Measurements from ENCODE around the gene SLC30A9. TPM values are rescaled to one million over a fixed set of nuclear protein-coding genes. Genes with fewer than 3 reads are reported as not detected.

The SLC30A9 gene
- total RNA-seq, 2 donors from 2014 or later = 43.5 to 60.8 TPM

- no peak for TF ChIP-seq CTCF (IDR thresholded peaks at IDR 0.05)
- DNase-seq (ENCODE audit: low spot score) = no peak
- Histone ChIP-seq H3K36me3 (peaks cover 20% of the 10 kb centered on the region), H3K4me1 (no peaks in the 10 kb centered on the region), H3K4me3 (no peak overlapping the region), H3K27me3 (no peaks in the 10 kb centered on the region), H3K9me3 (no peaks in the 10 kb centered on the region), H3K27ac (no peak overlapping the region)
Measured at GRCh38 chr4:42083816-42084215, 93.5 kb downstream of the SLC30A9 start.

DNA sequence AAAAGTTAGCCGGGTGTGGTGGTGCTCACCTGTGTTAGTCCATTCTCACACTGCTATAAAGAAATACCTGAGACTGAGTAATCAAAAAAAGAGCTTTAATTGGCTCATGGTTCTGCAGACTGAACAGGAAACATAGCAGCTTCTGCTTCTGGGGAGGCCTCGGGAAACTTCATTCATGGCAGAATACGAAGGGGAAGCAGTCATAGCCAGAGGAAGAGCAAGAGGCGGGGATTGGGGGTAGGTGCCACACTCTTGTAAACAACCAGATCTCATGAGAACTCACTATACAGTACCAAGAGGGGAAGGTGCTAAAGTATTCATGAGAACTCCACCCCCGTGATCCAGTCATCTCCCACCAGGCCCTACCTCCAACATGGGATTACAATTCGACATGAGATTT is 98.1 kb downstream of the SLC30A9 start:
- H3K36me3 ChIP-seq = peaks cover 17% of the 10 kb centered on the region
- H3K27me3 ChIP-seq = no peaks in the 10 kb centered on the region
- no peak for TF ChIP-seq CTCF (IDR thresholded peaks at IDR 0.05)
- H3K27ac ChIP-seq = no peak overlapping the region
- DNase-seq (ENCODE audit: low spot score) = no peak
- H3K4me1 ChIP-seq = no peaks in the 10 kb centered on the region
- no peak overlapping the region for H3K4me3 ChIP-seq
- no peaks in the 10 kb centered on the region for H3K9me3 ChIP-seq

DNA sequence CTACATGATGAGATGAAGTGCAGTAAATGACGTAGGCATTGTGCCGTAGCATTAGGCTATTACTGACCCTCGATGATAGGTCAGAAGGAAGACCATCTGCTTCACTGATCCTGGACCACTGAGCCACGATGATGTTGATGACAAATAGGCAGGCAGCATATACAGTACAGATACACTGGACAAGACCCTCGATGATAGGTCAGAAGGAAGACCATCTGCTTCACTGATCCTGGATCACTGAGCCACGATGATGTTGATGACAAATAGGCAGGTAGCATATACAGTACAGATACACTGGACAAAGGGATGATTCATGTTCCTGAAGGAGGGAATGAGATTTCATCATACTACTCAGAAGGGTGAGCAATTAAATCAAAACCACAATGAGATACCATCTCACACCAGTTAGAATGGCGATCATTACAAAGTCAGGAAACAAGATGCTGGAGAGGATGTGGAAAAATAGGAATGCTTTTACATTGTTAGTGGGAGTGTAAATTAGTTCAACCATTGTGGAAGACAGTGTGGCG is 111.2 kb downstream of the SLC30A9 start:
- no peak overlapping the region for H3K27ac ChIP-seq

DNA sequence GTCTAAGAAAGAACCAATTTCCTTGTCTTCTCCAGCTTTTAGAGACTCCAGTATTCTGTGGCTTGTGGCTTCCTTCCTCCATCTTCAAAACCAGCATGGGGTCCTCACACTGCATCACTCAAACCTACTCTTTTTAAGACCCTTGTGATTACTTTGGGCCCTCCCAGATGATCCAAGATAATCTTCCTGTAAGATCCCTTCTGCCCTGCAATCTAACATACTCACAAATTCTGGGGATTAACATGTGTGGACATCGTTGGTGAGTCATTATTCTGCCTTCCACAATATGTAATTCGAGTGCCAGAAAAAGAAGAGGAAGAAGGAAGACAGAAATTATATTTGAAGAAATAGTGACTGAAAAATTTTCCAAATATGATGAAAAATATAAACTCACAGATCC is 114.2 kb downstream of the SLC30A9 start:
- no peak for DNase-seq (ENCODE audit: low spot score)
- Histone ChIP-seq H3K36me3 (no peaks in the 10 kb centered on the region), H3K27me3 (no peaks in the 10 kb centered on the region), H3K4me1 (no peaks in the 10 kb centered on the region), H3K9me3 (no peaks in the 10 kb centered on the region), H3K4me3 (no peak overlapping the region), H3K27ac (no peak overlapping the region)
- no peak for TF ChIP-seq CTCF (IDR thresholded peaks at IDR 0.05)

More for the DNA sequence above, 111.2 kb downstream of the SLC30A9 start:
- H3K4me1 ChIP-seq = no peaks in the 10 kb centered on the region
- DNase-seq (ENCODE audit: low spot score) = no peak
- H3K27me3 ChIP-seq = no peaks in the 10 kb centered on the region
- H3K9me3 ChIP-seq = no peaks in the 10 kb centered on the region
- H3K36me3 ChIP-seq = no peaks in the 10 kb centered on the region
- TF ChIP-seq CTCF (IDR thresholded peaks at IDR 0.05) = no peak
- H3K4me3 ChIP-seq = no peak overlapping the region

GRCh38 chr4:42112846-42113245 is 122.5 kb downstream of the SLC30A9 start:
- Histone ChIP-seq H3K36me3 (no peaks in the 10 kb centered on the region), H3K27me3 (no peaks in the 10 kb centered on the region), H3K27ac (no peak overlapping the region), H3K4me3 (no peak overlapping the region), H3K4me1 (no peaks in the 10 kb centered on the region), H3K9me3 (no peaks in the 10 kb centered on the region)
- no peak for DNase-seq (ENCODE audit: low spot score)
- TF ChIP-seq CTCF (IDR thresholded peaks at IDR 0.05) = no peak

DNA sequence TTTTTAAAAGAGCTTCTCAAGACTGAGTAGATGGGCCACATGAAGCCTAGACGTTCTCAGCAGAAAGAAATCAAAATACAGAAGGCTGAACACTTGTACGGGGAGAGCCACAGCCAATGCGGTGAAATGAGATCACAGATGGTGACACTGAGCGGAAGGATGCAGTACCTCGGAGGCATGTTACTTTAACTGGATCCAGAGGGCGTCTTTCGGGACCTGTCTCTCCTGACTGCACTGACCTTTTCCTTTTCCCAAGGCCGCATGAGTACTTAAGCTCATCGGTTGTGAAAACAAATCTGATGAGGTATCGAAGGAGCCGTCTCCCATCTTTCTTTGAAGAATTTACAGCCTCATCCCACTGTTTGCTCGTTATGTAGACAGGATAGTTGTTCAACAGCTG is 129.6 kb downstream of the SLC30A9 start:
- no peaks in the 10 kb centered on the region for H3K9me3 ChIP-seq
- no peaks in the 10 kb centered on the region for H3K36me3 ChIP-seq
- DNase-seq (ENCODE audit: low spot score) = no peak
- H3K4me1 ChIP-seq = no peaks in the 10 kb centered on the region
- H3K27me3 ChIP-seq = no peaks in the 10 kb centered on the region
- TF ChIP-seq CTCF (IDR thresholded peaks at IDR 0.05) = no peak
- H3K4me3 ChIP-seq = no peak overlapping the region
- H3K27ac ChIP-seq = no peak overlapping the region

Measured in right atrium auricular region (tissue), 2 donors.